HepG2 (cell line): Measurements from ENCODE around the gene GAS2L2. TPM values are rescaled to one million over a fixed set of nuclear protein-coding genes. Genes with fewer than 3 reads are reported as not detected.
A peak's percentile ranks its signal among the peaks of the same experiment; 100 is the strongest.

Source experiments
- ATAC-seq: fragments of 200-7000 bp; cut with Tn5 transposase; 3 replicates; pipeline ENCODE4 v1.9.1; 2020; ENCODE audit warnings: mild to moderate bottlenecking, moderate library complexity
- BruUV-seq: library from RNA; stranded (reverse); fragments of 400-500 nt; replicated peaks from 2 replicates; lab custom pipeline; 2021; lab: Mats Ljungman, UMichigan
- CTCF ChIA-PET: fragments of 300-600 bp; formaldehyde crosslinking; extraction: SDS; loops from one replicate; lab custom pipeline; 2021; ENCODE audit warnings: low total read pairs, inconsistent platforms, low intra/inter-chr PET ratio; lab: Yijun Ruan, JAX
- POLR2A ChIA-PET: fragments of 350-600 bp; sonication (Branson Sonifier 250); formaldehyde crosslinking; loops from one replicate; lab custom pipeline; 2020; ENCODE audit warnings: antibody characterized with exemption, inconsistent platforms; lab: Yijun Ruan, JAX
- DNase-seq: peaks from one replicate; pipeline ENCODE4 v3.0.0-alpha.2; 2015; ENCODE audit warnings: low spot score
- FAIRE-seq: peaks from 3 replicates; lab custom pipeline; 2011; peaks lifted over from hg19 to GRCh38; lab: Jason Lieb, UNC
- H2AFZ ChIP-seq: one replicate; pipeline ENCODE4 v1.6.1; 2011; ENCODE audit warnings: low read length, inconsistent platforms
- H3K27ac ChIP-seq: fragments of 300-600 bp; 3 replicates; pipeline ENCODE4 v1.8.0; 2011; ENCODE audit warnings: mixed run types, mild to moderate bottlenecking, mixed read lengths, low read length, inconsistent platforms; ENCODE audit not compliant: insufficient read depth; ENCODE audit errors: extremely low read length
- H3K27me3 ChIP-seq, 2 experiments: fragments of 200-600 bp in 1 of 2; 2 replicates in 1 of 2; 3 replicates in 1 of 2; pipeline versions ENCODE4 v1.6.0 to v1.8.0; 2011; ENCODE audit warnings: low read length in 2 of 2, mild to moderate bottlenecking in 2 of 2, moderate library complexity in 2 of 2, inconsistent platforms in 1 of 2; ENCODE audit not compliant: insufficient read depth in 2 of 2, control insufficient read depth in 1 of 2
- H3K36me3 ChIP-seq, 2 experiments: fragments of 200-600 bp in 1 of 2; replicated peaks in 1 of 2; 2 replicates in 1 of 2; 3 replicates in 1 of 2; pipeline versions ENCODE4 v1.5.1 to v1.8.0; 2011; ENCODE audit warnings: low read length in 2 of 2, inconsistent platforms in 1 of 2; ENCODE audit not compliant: insufficient read depth in 2 of 2, control insufficient read depth in 1 of 2
- H3K4me1 ChIP-seq: 2 replicates; pipeline ENCODE4 v1.5.1; 2012; ENCODE audit warnings: low read length, inconsistent platforms; ENCODE audit not compliant: insufficient read depth
- H3K4me2 ChIP-seq: 2 replicates; pipeline ENCODE4 v1.6.0; 2011; ENCODE audit warnings: low read depth, low read length, inconsistent platforms
- H3K4me3 ChIP-seq, 3 experiments: fragments of 200-600 bp in 1 of 3; sonication (generic), shearing (Covaris generic) in 1 of 3; replicated peaks in 1 of 3; 2 replicates each; pipeline ENCODE4 v1.5.1; 2011 to 2016; ENCODE audit warnings: low read length in 3 of 3, inconsistent platforms in 2 of 3, low read depth in 2 of 3, mild to moderate bottlenecking in 2 of 3, control low read depth in 1 of 3, mixed read lengths in 1 of 3; ENCODE audit not compliant: insufficient read depth in 1 of 3
- H3K79me2 ChIP-seq: one replicate; pipeline ENCODE4 v1.6.1; 2011; ENCODE audit warnings: low read length, inconsistent platforms; ENCODE audit not compliant: insufficient read depth
- H3K9ac ChIP-seq: 2 replicates; pipeline ENCODE4 v1.6.0; 2011; ENCODE audit warnings: mild to moderate bottlenecking, low read depth, low read length, inconsistent platforms; ENCODE audit not compliant: insufficient read depth
- H3K9me3 ChIP-seq: 2 replicates; pipeline ENCODE4 v1.5.1; 2012; ENCODE audit warnings: mild to moderate bottlenecking, low read length
- H4K20me1 ChIP-seq: 2 replicates; pipeline ENCODE4 v1.6.0; 2011; ENCODE audit warnings: inconsistent platforms, mild to moderate bottlenecking, low read length, moderate library complexity; ENCODE audit not compliant: insufficient read depth
- DMAP1 ChIP-seq: IDR thresholded peaks from 2 replicates; pipeline ENCODE4 v1.6.1; 2016
- FOXK2 ChIP-seq: fragments of 450-650 bp; IDR thresholded peaks from 2 replicates; pipeline ENCODE4 v1.6.1; 2016
- HINFP ChIP-seq: sonication (generic); formaldehyde crosslinking; IDR thresholded peaks from 2 replicates; pipeline ENCODE4 v1.4.0; 2020; ENCODE audit warnings: low read depth, mild to moderate bottlenecking, missing genetic modification reagents
- MXD3 ChIP-seq: IDR thresholded peaks from 2 replicates; pipeline ENCODE4 v1.6.1; 2016; ENCODE audit warnings: mild to moderate bottlenecking, missing biosample characterization, missing genetic modification reagents
- PAXIP1 ChIP-seq: sonication (generic); formaldehyde crosslinking; conservative IDR thresholded peaks from 2 replicates; pipeline ENCODE4 v1.4.0; 2020; ENCODE audit warnings: mild to moderate bottlenecking, missing genetic modification reagents, moderate library complexity
- PHF20 ChIP-seq: sonication (generic); formaldehyde crosslinking; IDR thresholded peaks from 2 replicates; pipeline ENCODE4 v1.5.0; 2020; ENCODE audit warnings: mild to moderate bottlenecking, missing genetic modification reagents
- RERE ChIP-seq: IDR thresholded peaks from 2 replicates; pipeline ENCODE4 v1.6.1; 2016; ENCODE audit warnings: low read depth, missing genetic modification reagents, missing compliant biosample characterization
- RFX1 ChIP-seq: fragments of 450-650 bp; IDR thresholded peaks from 2 replicates; pipeline ENCODE4 v1.6.1; 2017
- SRSF1 ChIP-seq: fragments of 200-400 bp; formaldehyde crosslinking; optimal IDR thresholded peaks from 2 replicates; pipeline ENCODE3; 2017; ENCODE audit warnings: mild to moderate bottlenecking, low read depth, low read length, moderate library complexity
- ZBTB2 ChIP-seq: sonication (generic); formaldehyde crosslinking; IDR thresholded peaks from 2 replicates; pipeline ENCODE4 v1.8.0; 2022; ENCODE audit warnings: low read depth, missing genetic modification reagents
- ZNF138 ChIP-seq: sonication (generic); formaldehyde crosslinking; IDR thresholded peaks from 2 replicates; pipeline ENCODE4 v1.5.0; 2020; ENCODE audit warnings: mild to moderate bottlenecking, low read depth, missing genetic modification reagents
- ZNF232 ChIP-seq: sonication (generic); formaldehyde crosslinking; IDR thresholded peaks from 2 replicates; pipeline ENCODE4 v1.4.0; 2020; ENCODE audit warnings: missing genetic modification reagents, borderline replicate concordance
- WGBS: methylation state at CpG from one replicate; pipeline ENCODE4 v1.1.6; 2017; ENCODE audit warnings: low lambda C conversion rate; 5-methylcytosine and 5-hydroxymethylcytosine counted together
- in situ Hi-C: cut with HindIII; loops from 2 replicates; pipeline ENCODE4 v1.10.0; 2017; ENCODE audit warnings: low pct_unique_long_range_greater_than_20kb; ENCODE audit not compliant: extremely low pct_ligation_motif_present
- intact Hi-C: fragments of 100-400 bp; cut with micrococcal nuclease; formaldehyde crosslinking; loops from one replicate; pipeline ENCODE4 v1.10.0; 2022; ENCODE audit not compliant: unreplicated experiment
- polyA plus RNA-seq, 8 experiments: library from polyadenylated mRNA; depleted of rRNA in 3 of 8; stranded (reverse) in 7 of 8; unstranded in 1 of 8; fragments of >200 nt; fragmentation: Illumina TruSeq in 4 of 8; extraction: Trizol in 4 of 8; gene quantifications; 2 replicates each; pipeline versions ENCODE4 v1.2.1 to v1.2.3, GENCODE V29; 2011 to 2016; ENCODE audit warnings: low read depth in 4 of 8, missing spikeins in 1 of 8, mixed read lengths in 1 of 8; ENCODE audit not compliant: insufficient read depth in 1 of 8
- total RNA-seq, 5 experiments: library from RNA; depleted of rRNA; stranded (reverse); fragments of >200 nt; fragmentation: Illumina TruSeq; extraction: Trizol; gene quantifications; 2 replicates each; pipeline ENCODE4 v1.2.3, GENCODE V29; 2016; ENCODE audit warnings: low read depth in 1 of 5

Gene GAS2L2
- total and polyA plus RNA-seq, 2 of the 13 experiments (the other 11 are each of a cell fraction or from before 2014, with no cell fraction given), result not detected

- in situ Hi-C loops (loop anchor here (25.0 kb wide), 1 partner anchor 107 kb away; the partner anchor contains the start of gene TAF15), intact Hi-C loops (no loop called here)
- no peak overlapping the region for H2AFZ ChIP-seq
- CTCF ChIA-PET, result no interaction called here
- H3K9me3 ChIP-seq, result no peaks in the 10 kb centered on the region
- H3K36me3 ChIP-seq, result peaks cover 2 to 17% of the 10 kb centered on the region in 2 experiments
- no peaks in the 10 kb centered on the region for H3K79me2 ChIP-seq
- no peak for FAIRE-seq
- POLR2A ChIA-PET, result no interaction called here
- no peaks in the 10 kb centered on the region for H3K27me3 ChIP-seq
- WGBS, result 55% methylated on average over 5 of the region's 5 CpGs
- H3K4me2 ChIP-seq, result 0 out of 2 replicates have a peak overlapping the region, but pooled peaks have one; percentile 20
- peak; percentile 70 for DNase-seq
- peak overlapping the region; percentile 67 for H3K27ac ChIP-seq
- H3K4me3 ChIP-seq, result peak overlapping the region in 1 of 3 experiments; percentile 6; a peak in 1 of 6 replicates
- no TSS peak for BruUV-seq
- 0 out of 2 replicates have a peak, but pooled peaks cover 4% of the 10 kb centered on the region for H4K20me1 ChIP-seq
- H3K9ac ChIP-seq, result no peak overlapping the region
- H3K4me1 ChIP-seq, result peaks cover 16% of the 10 kb centered on the region
- ATAC-seq, result peak; percentile 94
- TF ChIP-seq MXD3, result peak; percentile 37; the same call in 1 of the 2 replicates
- TF ChIP-seq RFX1, result no peak
- TF ChIP-seq PHF20 (CRISPR knock-in tag), result no peak
- TF ChIP-seq ZBTB2, result no peak
- TF ChIP-seq SRSF1, result no peak
- no peak for TF ChIP-seq FOXK2
- TF ChIP-seq PAXIP1, result peak; percentile 28; the same call in 1 of the 2 replicates
- TF ChIP-seq ZNF138 (CRISPR knock-in tag), result no peak
- no peak for TF ChIP-seq DMAP1 (CRISPR knock-in tag)
- TF ChIP-seq RERE (CRISPR knock-in tag), result no peak
- no peak for TF ChIP-seq HINFP (CRISPR knock-in tag)
- peak; percentile 100 for TF ChIP-seq ZNF232 (CRISPR knock-in tag)
Measured at GRCh38 chr17:35705705-35706104, 47.3 kb downstream of the GAS2L2 start.
